ENCODE data around the gene RIC3. TPM values are rescaled to one million over a fixed set of nuclear protein-coding genes. Genes with fewer than 3 reads are reported as not detected.

Gene RIC3
- total RNA-seq, 1 experiment from 2014 or later = not detected

- no TSS peak for BruUV-seq (replicated peaks)
- intact Hi-C loops (cut with micrococcal nuclease) = loop anchor here (1.0 to 10.0 kb wide), 5 partner anchors 66 to 1004 kb away; no protein-coding TSS in a partner anchor
- DNase-seq (ENCODE audit: low read depth, low spot score) (no peak), ATAC-seq (0 out of 2 replicates have a peak, but pooled peaks have one; percentile 9)
- ChIA-PET RAD21 (ENCODE audit: low non-redundant PET in 1 of 2, low total read pairs in 2 of 2, uncharacterized antibody in 2 of 2, unreplicated experiment in 2 of 2) (interaction anchor here (0.9 to 3.5 kb wide), 4 partner anchors 66 to 93 kb away, joined by 3 to 31 read pairs (median 19); no protein-coding TSS in a partner anchor), CTCF (interaction anchor here (0.8 to 8.1 kb wide), 27 partner anchors 8 to 1720 kb away, joined by 3 to 184 read pairs (median 5); partner anchors contain the start of genes CYB5R2 and EIF3F), POLR2A (interaction anchor here (0.5 to 1.0 kb wide), 2 partner anchors 92 to 636 kb away, joined by 4 to 6 read pairs; no protein-coding TSS in a partner anchor)
- Histone ChIP-seq H3K27me3 (ENCODE audit: insufficient read depth, low read length) (no peaks in the 10 kb centered on the region), H3K36me3 (ENCODE audit: control insufficient read depth in 1 of 2, insufficient read depth in 2 of 2, low read length in 2 of 2) (no peaks in the 10 kb centered on the region), H4K20me1 (ENCODE audit: insufficient read depth) (no peaks in the 10 kb centered on the region), H3K9ac (ENCODE audit: low read length) (no peak overlapping the region), H3K9me2 (ENCODE audit: insufficient read depth) (no peaks in the 10 kb centered on the region), H3K27ac (ENCODE audit: low read depth, low read length) (no peak overlapping the region), H3K9me3 (ENCODE audit: control insufficient read depth in 1 of 2, insufficient read depth in 1 of 2, low read depth in 1 of 2, low read length in 2 of 2) (no peaks in the 10 kb centered on the region), H3K4me1 (ENCODE audit: control insufficient read depth in 1 of 2, insufficient read depth in 2 of 2, low read length in 2 of 2) (no peaks in the 10 kb centered on the region), H3K4me2 (ENCODE audit: low read length) (no peak overlapping the region), H3K79me2 (ENCODE audit: insufficient read depth, low read length) (no peaks in the 10 kb centered on the region), H2AFZ (ENCODE audit: low read depth, low read length, poor library complexity, severe bottlenecking) (no peak overlapping the region), H3K4me3 (replicated peaks in 1 of 2; ENCODE audit: low read depth in 1 of 2, low read length in 2 of 2) (no peak overlapping the region)
- TF ChIP-seq SP1 (IDR thresholded peaks at IDR 0.05; ENCODE audit: low read depth) (no peak), ELF1 (IDR thresholded peaks at IDR 0.05; ENCODE audit: borderline replicate concordance, low read depth) (no peak), TCF7L2 (IDR thresholded peaks at IDR 0.05; ENCODE audit: borderline replicate concordance, extremely low read depth, insufficient read depth, insufficient read length) (no peak), POLR2A (IDR thresholded peaks at IDR 0.05; ENCODE audit: borderline replicate concordance, extremely low read depth, insufficient read depth, insufficient read length) (no peak)
Measured at GRCh38 chr11:8098879-8099278, 69.9 kb downstream of the RIC3 start.

GRCh38 chr11:8098361-8098760 lies 70.5 kb downstream of the RIC3 start:
- H4K20me1 ChIP-seq (ENCODE audit: insufficient read depth) = no peaks in the 10 kb centered on the region
- no peak overlapping the region for H3K4me3 ChIP-seq (replicated peaks in 1 of 2; ENCODE audit: low read depth in 1 of 2, low read length in 2 of 2)
- no peak for DNase-seq (ENCODE audit: low read depth, low spot score)
- no peak overlapping the region for H2AFZ ChIP-seq (ENCODE audit: low read depth, low read length, poor library complexity, severe bottlenecking)
- TF ChIP-seq JUND (IDR thresholded peaks at IDR 0.05) (no peak), SP1 (IDR thresholded peaks at IDR 0.05; ENCODE audit: low read depth) (no peak), YY1 (IDR thresholded peaks at IDR 0.05; ENCODE audit: extremely low read depth, insufficient replicate concordance, low read depth, low read length) (no peak), REST (IDR thresholded peaks at IDR 0.05; ENCODE audit: low read depth) (no peak), SIN3A (IDR thresholded peaks at IDR 0.05; ENCODE audit: low read depth) (no peak), RAD21 (IDR thresholded peaks at IDR 0.05; ENCODE audit: low read depth) (no peak), EGR1 (IDR thresholded peaks at IDR 0.05; ENCODE audit: low read depth) (no peak), FOSL1 (IDR thresholded peaks at IDR 0.05; ENCODE audit: low read depth) (no peak), SRF (IDR thresholded peaks at IDR 0.05; ENCODE audit: low read depth) (no peak), TCF7L2 (IDR thresholded peaks at IDR 0.05; ENCODE audit: borderline replicate concordance, extremely low read depth, insufficient read depth, insufficient read length) (no peak), POLR2AphosphoS5 (IDR thresholded peaks at IDR 0.05; ENCODE audit: low read depth, low read length) (no peak), ZBTB33 (IDR thresholded peaks at IDR 0.05; ENCODE audit: extremely low read depth, insufficient replicate concordance, low read length) (no peak), ZFX (IDR thresholded peaks at IDR 0.05) (no peak)
- no peak overlapping the region for H3K27ac ChIP-seq (ENCODE audit: low read depth, low read length)
- no peaks in the 10 kb centered on the region for H3K79me2 ChIP-seq (ENCODE audit: insufficient read depth, low read length)
- no peaks in the 10 kb centered on the region for H3K9me2 ChIP-seq (ENCODE audit: insufficient read depth)
- no peaks in the 10 kb centered on the region for H3K36me3 ChIP-seq (ENCODE audit: control insufficient read depth in 1 of 2, insufficient read depth in 2 of 2, low read length in 2 of 2)
- intact Hi-C loops (cut with micrococcal nuclease) = loop anchor here (10.0 kb wide), 3 partner anchors 204 to 1004 kb away; no protein-coding TSS in a partner anchor
- no peak overlapping the region for H3K4me2 ChIP-seq (ENCODE audit: low read length)
- H3K9me3 ChIP-seq (ENCODE audit: control insufficient read depth in 1 of 2, insufficient read depth in 1 of 2, low read depth in 1 of 2, low read length in 2 of 2) = no peaks in the 10 kb centered on the region
- no TSS peak for BruUV-seq (replicated peaks)
- ChIA-PET POLR2A (no interaction called here), CTCF (interaction anchor here (1.2 to 8.1 kb wide), 14 partner anchors 8 to 1719 kb away, joined by 3 to 184 read pairs (median 8); partner anchors contain the start of gene EIF3F), RAD21 (ENCODE audit: low non-redundant PET in 1 of 2, low total read pairs in 2 of 2, uncharacterized antibody in 2 of 2, unreplicated experiment in 2 of 2) (interaction anchor here (0.9 to 3.5 kb wide), 3 partner anchors 65 to 92 kb away, joined by 3 to 31 read pairs (median 28); no protein-coding TSS in a partner anchor)
- ATAC-seq = no peak
- no peaks in the 10 kb centered on the region for H3K4me1 ChIP-seq (ENCODE audit: control insufficient read depth in 1 of 2, insufficient read depth in 2 of 2, low read length in 2 of 2)
- no peaks in the 10 kb centered on the region for H3K27me3 ChIP-seq (ENCODE audit: insufficient read depth, low read length)
- no peak overlapping the region for H3K9ac ChIP-seq (ENCODE audit: low read length)
